Left kidney (tissue), 2 donors: ENCODE results near the gene GANAB. TPM values are rescaled to one million over a fixed set of nuclear protein-coding genes. Genes with fewer than 3 reads are reported as not detected.

Experiments used
- DNase-seq: peaks from one replicate; pipeline ENCODE4 v3.0.0-alpha.2; 2013
- polyA plus RNA-seq: library from polyadenylated mRNA; unstranded; fragments of 120-200 nt; gene quantifications from one replicate; pipeline ENCODE4 v1.2.1, GENCODE V29; 2013; ENCODE audit not compliant: insufficient read length

The GANAB gene
- polyA plus RNA-seq, 1 donor = 395 TPM

GRCh38 chr11:62575837-62576236, 70.6 kb downstream of the GANAB start:
- DNase-seq = no peak

DNA sequence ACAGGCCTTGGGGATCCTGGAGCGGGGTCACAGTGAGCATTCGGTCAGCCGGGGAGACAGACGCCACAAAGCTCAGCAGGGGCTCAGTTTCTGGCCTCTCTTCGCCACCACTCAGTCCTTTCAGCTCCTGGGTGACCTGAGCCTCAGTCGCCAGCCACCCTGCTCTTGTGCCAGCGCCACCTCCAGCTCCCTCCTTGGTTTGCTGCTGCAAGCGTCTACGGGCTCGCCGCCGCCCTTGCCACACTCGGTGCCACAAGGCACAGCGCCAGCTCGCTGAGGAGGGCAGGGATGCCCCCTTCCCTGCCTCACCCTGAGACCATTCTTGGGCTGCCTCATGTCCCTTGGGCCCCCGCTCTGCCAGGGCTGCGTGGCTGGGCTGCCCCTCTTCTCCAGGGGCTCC, 71.3 kb downstream of the GANAB start:
- DNase-seq = no peak

Other genes starting within 250 kb of the GANAB start
- gene SCGB1A1, start 227.6 kb downstream of the GANAB start, polyA plus RNA-seq = not detected
- 199 TPM for gene AHNAK, start 99.8 kb downstream of the GANAB start, polyA plus RNA-seq
- gene EEF1G, start 72.7 kb downstream of the GANAB start, polyA plus RNA-seq = 2,043 TPM
- 24.8 TPM for gene TUT1, start 55.1 kb downstream of the GANAB start, polyA plus RNA-seq
- gene MTA2, start 44.7 kb downstream of the GANAB start, polyA plus RNA-seq = 108 TPM
- 36.4 TPM for gene EML3, start 33.8 kb downstream of the GANAB start, polyA plus RNA-seq
- gene ROM1, start 33.4 kb downstream of the GANAB start, polyA plus RNA-seq = 3.5 TPM
- gene B3GAT3, start 24.6 kb downstream of the GANAB start, polyA plus RNA-seq = 26.3 TPM
- gene INTS5, start 6.7 kb upstream of the GANAB start, polyA plus RNA-seq = 17.8 TPM
- gene C11orf98, start 18.6 kb upstream of the GANAB start, polyA plus RNA-seq = 59.0 TPM
- gene CSKMT, start 18.7 kb upstream of the GANAB start, polyA plus RNA-seq = 5.9 TPM
- gene UQCC3, start 25.1 kb upstream of the GANAB start, polyA plus RNA-seq = 7.5 TPM
- 9.0 TPM for gene LBHD1, start 25.7 kb upstream of the GANAB start, polyA plus RNA-seq
- 140 TPM for gene UBXN1, start 32.5 kb upstream of the GANAB start, polyA plus RNA-seq
- gene LRRN4CL, start 42.9 kb upstream of the GANAB start, polyA plus RNA-seq = 0.78 TPM
- gene BSCL2, start 60.8 kb upstream of the GANAB start, polyA plus RNA-seq = 68.3 TPM
- 2.5 TPM for gene GNG3, start 61.1 kb upstream of the GANAB start, polyA plus RNA-seq
- gene HNRNPUL2, start 80.8 kb upstream of the GANAB start, polyA plus RNA-seq = 101 TPM
- gene TTC9C, start 81.9 kb upstream of the GANAB start, polyA plus RNA-seq = 43.1 TPM
- gene ZBTB3, start 107.5 kb upstream of the GANAB start, polyA plus RNA-seq = 8.1 TPM
- gene POLR2G, start 115.0 kb upstream of the GANAB start, polyA plus RNA-seq = 145 TPM
- gene TAF6L, start 124.8 kb upstream of the GANAB start, polyA plus RNA-seq = 39.8 TPM
- gene TMEM179B, start 140.8 kb upstream of the GANAB start, polyA plus RNA-seq = 66.4 TPM
- 25.0 TPM for gene TMEM223, start 145.4 kb upstream of the GANAB start, polyA plus RNA-seq
- 136 TPM for gene NXF1, start 158.8 kb upstream of the GANAB start, polyA plus RNA-seq
- gene STX5, start 185.4 kb upstream of the GANAB start, polyA plus RNA-seq = 51.3 TPM
- not detected for gene TEX54, start 186.2 kb upstream of the GANAB start, polyA plus RNA-seq
- 42.1 TPM for gene WDR74, start 193.0 kb upstream of the GANAB start, polyA plus RNA-seq
- gene SLC3A2, start 234.3 kb upstream of the GANAB start, polyA plus RNA-seq = 193 TPM